NCI-H2029 treated with DMSO at 0.1 percent for 48 hours (cell line): ENCODE measurements around the gene ZFP69.

ENCODE experiments used
- DNase-seq: peaks from one replicate; lab custom pipeline; 2025; lab: John Stamatoyannopoulos, UW

ZFP69 gene

GRCh38 chr1:40508375-40509341, 31.6 kb downstream of the ZFP69 start, which contains the start of gene EXO5:
Gene EXO5, plus strand, starts transcription at chr1:40508767. Its CDS starts 5,778 bp downstream, at chr1:40514545.
- peak; percentile 99 for DNase-seq

- no peak for DNase-seq
Observed at GRCh38 chr1:40519517-40519916, 42.4 kb downstream of the ZFP69 start.

- no peak for DNase-seq
Observed at GRCh38 chr1:40530735-40531380, 53.8 kb downstream of the ZFP69 start.

DNA sequence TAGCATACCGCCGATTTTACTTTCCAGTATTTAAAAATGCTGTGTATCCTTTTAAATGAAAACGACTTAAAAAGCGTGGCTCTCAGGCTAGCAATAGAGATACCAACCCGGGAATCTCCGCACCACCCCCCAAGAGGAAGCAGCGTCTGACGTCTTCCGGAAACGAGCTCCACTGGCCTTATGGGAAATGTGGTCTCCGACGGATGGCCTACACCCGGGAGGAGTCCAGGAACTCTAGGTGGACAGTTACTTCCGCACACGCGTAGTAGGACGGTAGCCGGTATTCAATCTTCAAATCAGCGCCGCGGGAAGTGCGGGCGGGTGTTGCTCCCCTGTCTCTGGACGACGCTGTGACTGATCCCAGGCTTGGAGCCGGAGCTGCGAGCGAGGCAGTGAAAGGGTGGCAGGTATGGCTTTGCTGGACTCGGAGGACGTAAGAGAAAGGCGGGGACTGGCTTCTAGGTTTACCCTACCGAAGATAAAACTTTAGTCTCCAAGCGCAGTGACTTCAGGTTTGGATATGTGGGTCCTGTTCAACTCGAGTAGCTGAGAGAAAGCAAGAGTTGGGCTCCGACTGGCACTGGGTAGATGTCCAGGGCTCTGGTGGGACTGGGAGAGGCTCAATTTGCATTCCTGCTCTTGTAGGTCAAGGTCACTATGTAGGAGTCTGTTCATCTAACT, 54.4 kb downstream of the ZFP69 start, which contains the start of gene ZNF684:
Gene ZNF684 (plus strand): TSS at position 257 of the 681 bp plus-strand sequence. CDS start 1,530 bp downstream, outside the sequence.
- DNase-seq = peak; percentile 100

DNA sequence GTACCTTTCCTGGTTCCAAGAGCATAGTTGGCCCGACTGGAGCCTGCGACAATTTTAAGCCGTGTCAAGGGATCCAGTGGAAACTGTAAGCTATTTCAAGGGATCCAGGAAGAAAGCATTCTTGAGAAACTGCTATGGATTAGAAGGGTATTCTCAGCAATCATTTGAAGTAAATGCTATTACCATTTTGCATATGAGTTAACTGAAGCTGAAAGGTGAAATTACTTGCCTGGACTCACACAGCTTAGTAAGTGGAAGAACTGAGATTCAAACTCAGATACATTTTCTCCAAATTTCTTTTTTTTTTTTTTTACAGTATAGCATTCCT, 54.9 kb downstream of the ZFP69 start:
- DNase-seq = no peak

GRCh38 chr1:40532844-40533424, 55.8 kb downstream of the ZFP69 start:
- DNase-seq = peak; percentile 91

- DNase-seq = no peak
Observed at GRCh38 chr1:40534589-40534988, 57.5 kb downstream of the ZFP69 start.

DNA sequence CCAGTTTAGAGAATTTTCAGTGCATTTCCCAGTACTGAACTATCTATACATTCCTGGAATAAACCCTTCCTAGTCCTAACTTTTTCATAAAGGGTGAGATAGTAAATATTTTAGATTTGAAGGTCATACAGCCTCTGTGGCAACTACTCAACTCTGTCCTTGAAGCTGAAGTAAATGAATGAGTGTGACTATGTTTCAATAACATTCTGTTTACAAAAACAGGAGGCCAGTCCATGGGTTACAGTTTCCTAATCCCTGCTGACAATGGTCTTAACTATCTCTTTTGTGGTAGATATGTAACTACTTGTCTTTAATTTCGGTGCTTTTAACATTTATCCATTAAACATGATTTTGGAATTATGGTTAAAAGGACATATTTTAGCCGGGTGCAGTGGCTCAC, 58.6 kb downstream of the ZFP69 start:
- DNase-seq = no peak

- DNase-seq = no peak
Observed at GRCh38 chr1:40539338-40539737, 62.2 kb downstream of the ZFP69 start.
